WTC11 (cell line): ENCODE measurements around the gene SLC38A1. TPM values are rescaled to one million over a fixed set of nuclear protein-coding genes. Genes with fewer than 3 reads are reported as not detected.

Source experiments
- ATAC-seq: fragments of 200-7000 bp; cut with Tn5 transposase; 2 replicates; pipeline ENCODE4 v1.10.0; 2021; ENCODE audit warnings: mild to moderate bottlenecking, moderate library complexity
- CTCF ChIA-PET: fragments of 300-600 bp; sonication (Branson Sonifier 250); formaldehyde crosslinking; loops from one replicate; lab custom pipeline; 2021; ENCODE audit warnings: antibody characterized with exemption; lab: Charles Lee
- POLR2A ChIA-PET: fragments of 350-600 bp; sonication (Branson Sonifier 250); formaldehyde crosslinking; loops from one replicate; lab custom pipeline; 2021; ENCODE audit warnings: antibody characterized with exemption; lab: Charles Lee
- DNase-seq: peaks from one replicate; pipeline ENCODE4 v3.0.0; 2021; ENCODE audit warnings: low spot score
- H3K27ac Mint-ChIP-seq: 2 replicates; pipeline ENCODE4 v1.8.0; 2021; ENCODE audit warnings: mixed read lengths
- H3K27me3 Mint-ChIP-seq: 2 replicates; pipeline ENCODE4 v1.8.0; 2021; ENCODE audit warnings: low read depth, mild to moderate bottlenecking, moderate library complexity, mixed read lengths
- H3K36me3 Mint-ChIP-seq: 2 replicates; pipeline ENCODE4 v1.8.0; 2021; ENCODE audit warnings: mixed read lengths
- H3K4me1 Mint-ChIP-seq: 2 replicates; pipeline ENCODE4 v1.8.0; 2022; ENCODE audit warnings: mixed read lengths
- H3K4me3 Mint-ChIP-seq: 2 replicates; pipeline ENCODE4 v1.8.0; 2021; ENCODE audit warnings: mild to moderate bottlenecking, moderate library complexity, mixed read lengths
- H3K9me3 Mint-ChIP-seq: 2 replicates; pipeline ENCODE4 v1.8.0; 2021; ENCODE audit warnings: mixed read lengths
- CTCF ChIP-seq: fragments of 200-600 bp; IDR thresholded peaks from 2 replicates; pipeline ENCODE4 v1.8.0; 2022; ENCODE audit warnings: antibody characterized with exemption
- FOXJ3 ChIP-seq: sonication (generic); formaldehyde crosslinking; IDR thresholded peaks from 2 replicates; pipeline ENCODE4 v1.9.0; 2021; ENCODE audit warnings: missing genetic modification reagents, mild to moderate bottlenecking, borderline replicate concordance
- FOXK1 ChIP-seq: sonication (generic); formaldehyde crosslinking; IDR thresholded peaks from 2 replicates; pipeline ENCODE4 v1.8.0; 2022; ENCODE audit warnings: mild to moderate bottlenecking, moderate library complexity, missing genetic modification reagents
- GRHL2 ChIP-seq: fragments of 250-450 bp; sonication (Bioruptor Pico); IDR thresholded peaks from 2 replicates; pipeline ENCODE4 v1.8.0; 2022; ENCODE audit warnings: mild to moderate bottlenecking, moderate library complexity; ENCODE audit not compliant: insufficient replicate concordance, severe bottlenecking
- JUN ChIP-seq: sonication (generic); formaldehyde crosslinking; IDR thresholded peaks from 2 replicates; pipeline ENCODE4 v1.8.0; 2023; ENCODE audit warnings: mild to moderate bottlenecking, missing genetic modification reagents
- KAT7 ChIP-seq: sonication (generic); formaldehyde crosslinking; IDR thresholded peaks from 2 replicates; pipeline ENCODE4 v1.8.1; 2023; ENCODE audit warnings: missing genetic modification reagents, mild to moderate bottlenecking, borderline replicate concordance
- MAX ChIP-seq: sonication (generic); formaldehyde crosslinking; IDR thresholded peaks from 2 replicates; pipeline ENCODE4 v1.8.0; 2022; ENCODE audit warnings: mild to moderate bottlenecking, missing genetic modification reagents
- NFATC4 ChIP-seq: fragments of 250-450 bp; sonication (Bioruptor Pico); IDR thresholded peaks from 2 replicates; pipeline ENCODE4 v1.9.0; 2021; ENCODE audit warnings: mild to moderate bottlenecking
- NFE2L1 ChIP-seq: sonication (generic); formaldehyde crosslinking; IDR thresholded peaks from 2 replicates; pipeline ENCODE4 v1.8.1; 2023; ENCODE audit warnings: missing genetic modification reagents
- PRRX2 ChIP-seq: fragments of 250-450 bp; sonication (Bioruptor Pico); IDR thresholded peaks from 2 replicates; pipeline ENCODE4 v1.8.0; 2021; ENCODE audit warnings: mild to moderate bottlenecking
- RORB ChIP-seq: fragments of 250-450 bp; sonication (Bioruptor Pico); IDR thresholded peaks from 2 replicates; pipeline ENCODE4 v1.9.0; 2021; ENCODE audit warnings: mild to moderate bottlenecking
- SP1 ChIP-seq: sonication (generic); formaldehyde crosslinking; conservative IDR thresholded peaks from 2 replicates; pipeline ENCODE4 v1.8.1; 2022; ENCODE audit warnings: missing genetic modification reagents
- TEAD4 ChIP-seq: sonication (generic); formaldehyde crosslinking; IDR thresholded peaks from 2 replicates; pipeline ENCODE4 v1.8.0; 2022; ENCODE audit warnings: mild to moderate bottlenecking, missing genetic modification reagents
- ZNF121 ChIP-seq: sonication (generic); formaldehyde crosslinking; IDR thresholded peaks from 2 replicates; pipeline ENCODE4 v1.8.0; 2023; ENCODE audit warnings: missing genetic modification reagents
- ZNF219 ChIP-seq: sonication (generic); formaldehyde crosslinking; IDR thresholded peaks from 2 replicates; pipeline ENCODE4 v1.8.0; 2023; ENCODE audit warnings: missing genetic modification reagents, mild to moderate bottlenecking, borderline replicate concordance
- ZNF416 ChIP-seq: fragments of 250-450 bp; sonication (Bioruptor Pico); IDR thresholded peaks from 2 replicates; pipeline ENCODE4 v1.9.0; 2021; ENCODE audit warnings: mild to moderate bottlenecking, inconsistent platforms
- ZSCAN18 ChIP-seq: fragments of 250-450 bp; sonication (Bioruptor Pico); IDR thresholded peaks from 2 replicates; pipeline ENCODE4 v2.1.2; 2022; ENCODE audit warnings: mild to moderate bottlenecking, moderate library complexity
- total RNA-seq: library from RNA; stranded (reverse); gene quantifications from 3 replicates; pipeline ENCODE4 v1.2.3, GENCODE V29; 2021
- TF ChIP-seq, protein P1 (sequence below): sonication (generic); formaldehyde crosslinking; IDR thresholded peaks from 2 replicates; pipeline ENCODE4 v1.8.1; 2022; ENCODE audit warnings: low read depth, mild to moderate bottlenecking, moderate library complexity, missing genetic modification reagents, borderline replicate concordance
- TF ChIP-seq, protein P2 (sequence below): sonication (generic); formaldehyde crosslinking; IDR thresholded peaks from 2 replicates; pipeline ENCODE4 v1.8.1; 2023; ENCODE audit warnings: mild to moderate bottlenecking, missing genetic modification reagents
- TF ChIP-seq, protein P3 (sequence below): sonication (generic); formaldehyde crosslinking; IDR thresholded peaks from 2 replicates; pipeline ENCODE4 v1.8.1; 2022; ENCODE audit warnings: mild to moderate bottlenecking, moderate library complexity, missing genetic modification reagents
- TF ChIP-seq, protein P4 (sequence below): sonication (generic); formaldehyde crosslinking; IDR thresholded peaks from 2 replicates; pipeline ENCODE4 v1.8.0; 2022; ENCODE audit warnings: mild to moderate bottlenecking, missing genetic modification reagents
- TF ChIP-seq, protein P5 (sequence below): sonication (generic); formaldehyde crosslinking; conservative IDR thresholded peaks from 2 replicates; pipeline ENCODE4 v1.8.1; 2022; ENCODE audit warnings: mild to moderate bottlenecking, missing genetic modification reagents
- TF ChIP-seq, protein P6 (sequence below): sonication (generic); formaldehyde crosslinking; IDR thresholded peaks from 2 replicates; pipeline ENCODE4 v1.8.0; 2023; ENCODE audit warnings: missing genetic modification reagents, mild to moderate bottlenecking, borderline replicate concordance

SLC38A1 gene
- total RNA-seq, 1 experiment from 2014 or later = 179 TPM

DNA sequence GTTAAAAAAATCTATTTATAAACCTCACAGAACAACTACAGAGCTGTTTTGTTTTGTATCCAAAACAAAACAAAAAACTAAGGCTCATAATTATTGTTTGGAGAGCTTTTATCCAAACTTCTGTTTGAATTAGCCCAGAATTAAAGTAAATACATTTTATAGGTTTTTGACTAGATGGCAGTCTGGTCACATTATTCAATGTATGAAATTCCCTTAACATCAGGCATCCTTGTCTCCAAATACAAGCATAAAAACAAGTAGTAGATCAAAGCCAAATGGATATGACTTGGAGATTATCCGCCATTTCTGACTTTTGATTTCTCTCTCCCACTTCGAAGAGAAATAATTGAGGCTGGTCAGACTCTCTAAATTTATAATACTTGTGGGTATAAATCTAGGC lies 63.5 kb downstream of the SLC38A1 start:
- TF ChIP-seq NFATC4 (CRISPR knock-in tag) (no peak), FOXK1 (no peak), ZNF121 (CRISPR knock-in tag) (no peak), KAT7 (CRISPR knock-in tag) (no peak), CTCF (no peak), SP1 (CRISPR knock-in tag) (no peak), ZSCAN18 (CRISPR knock-in tag) (no peak), TEAD4 (CRISPR knock-in tag) (no peak), MAX (CRISPR knock-in tag) (no peak)
- TF ChIP-seq, protein P1, sequence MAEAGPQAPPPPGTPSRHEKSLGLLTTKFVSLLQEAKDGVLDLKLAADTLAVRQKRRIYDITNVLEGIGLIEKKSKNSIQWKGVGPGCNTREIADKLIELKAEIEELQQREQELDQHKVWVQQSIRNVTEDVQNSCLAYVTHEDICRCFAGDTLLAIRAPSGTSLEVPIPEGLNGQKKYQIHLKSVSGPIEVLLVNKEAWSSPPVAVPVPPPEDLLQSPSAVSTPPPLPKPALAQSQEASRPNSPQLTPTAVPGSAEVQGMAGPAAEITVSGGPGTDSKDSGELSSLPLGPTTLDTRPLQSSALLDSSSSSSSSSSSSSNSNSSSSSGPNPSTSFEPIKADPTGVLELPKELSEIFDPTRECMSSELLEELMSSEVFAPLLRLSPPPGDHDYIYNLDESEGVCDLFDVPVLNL (CRISPR knock-in tag) = no peak
- TF ChIP-seq, protein P2, sequence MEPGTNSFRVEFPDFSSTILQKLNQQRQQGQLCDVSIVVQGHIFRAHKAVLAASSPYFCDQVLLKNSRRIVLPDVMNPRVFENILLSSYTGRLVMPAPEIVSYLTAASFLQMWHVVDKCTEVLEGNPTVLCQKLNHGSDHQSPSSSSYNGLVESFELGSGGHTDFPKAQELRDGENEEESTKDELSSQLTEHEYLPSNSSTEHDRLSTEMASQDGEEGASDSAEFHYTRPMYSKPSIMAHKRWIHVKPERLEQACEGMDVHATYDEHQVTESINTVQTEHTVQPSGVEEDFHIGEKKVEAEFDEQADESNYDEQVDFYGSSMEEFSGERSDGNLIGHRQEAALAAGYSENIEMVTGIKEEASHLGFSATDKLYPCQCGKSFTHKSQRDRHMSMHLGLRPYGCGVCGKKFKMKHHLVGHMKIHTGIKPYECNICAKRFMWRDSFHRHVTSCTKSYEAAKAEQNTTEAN (CRISPR knock-in tag) = no peak
- TF ChIP-seq, protein P3, sequence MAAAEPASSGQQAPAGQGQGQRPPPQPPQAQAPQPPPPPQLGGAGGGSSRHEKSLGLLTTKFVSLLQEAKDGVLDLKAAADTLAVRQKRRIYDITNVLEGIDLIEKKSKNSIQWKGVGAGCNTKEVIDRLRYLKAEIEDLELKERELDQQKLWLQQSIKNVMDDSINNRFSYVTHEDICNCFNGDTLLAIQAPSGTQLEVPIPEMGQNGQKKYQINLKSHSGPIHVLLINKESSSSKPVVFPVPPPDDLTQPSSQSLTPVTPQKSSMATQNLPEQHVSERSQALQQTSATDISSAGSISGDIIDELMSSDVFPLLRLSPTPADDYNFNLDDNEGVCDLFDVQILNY (CRISPR knock-in tag) = no peak
- TF ChIP-seq, protein P4, sequence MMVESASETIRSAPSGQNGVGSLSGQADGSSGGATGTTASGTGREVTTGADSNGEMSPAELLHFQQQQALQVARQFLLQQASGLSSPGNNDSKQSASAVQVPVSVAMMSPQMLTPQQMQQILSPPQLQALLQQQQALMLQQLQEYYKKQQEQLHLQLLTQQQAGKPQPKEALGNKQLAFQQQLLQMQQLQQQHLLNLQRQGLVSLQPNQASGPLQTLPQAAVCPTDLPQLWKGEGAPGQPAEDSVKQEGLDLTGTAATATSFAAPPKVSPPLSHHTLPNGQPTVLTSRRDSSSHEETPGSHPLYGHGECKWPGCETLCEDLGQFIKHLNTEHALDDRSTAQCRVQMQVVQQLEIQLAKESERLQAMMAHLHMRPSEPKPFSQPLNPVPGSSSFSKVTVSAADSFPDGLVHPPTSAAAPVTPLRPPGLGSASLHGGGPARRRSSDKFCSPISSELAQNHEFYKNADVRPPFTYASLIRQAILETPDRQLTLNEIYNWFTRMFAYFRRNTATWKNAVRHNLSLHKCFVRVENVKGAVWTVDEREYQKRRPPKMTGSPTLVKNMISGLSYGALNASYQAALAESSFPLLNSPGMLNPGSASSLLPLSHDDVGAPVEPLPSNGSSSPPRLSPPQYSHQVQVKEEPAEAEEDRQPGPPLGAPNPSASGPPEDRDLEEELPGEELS (CRISPR knock-in tag) = no peak
- peaks cover 8% of the 10 kb centered on the region for H3K4me1 Mint-ChIP-seq
- no peaks in the 10 kb centered on the region for H3K9me3 Mint-ChIP-seq
- no peak overlapping the region for H3K27ac Mint-ChIP-seq
- H3K36me3 Mint-ChIP-seq = peaks cover 83% of the 10 kb centered on the region
- DNase-seq (no peak), ATAC-seq (no peak)
- POLR2A ChIA-PET = no interaction called here
- no peaks in the 10 kb centered on the region for H3K27me3 Mint-ChIP-seq
- CTCF ChIA-PET = interaction anchor here (0.5 to 1.7 kb wide), 3 partner anchors 80 to 180 kb away, joined by 3 to 4 read pairs (median 4); no protein-coding TSS in a partner anchor
- H3K4me3 Mint-ChIP-seq = no peak overlapping the region

DNA sequence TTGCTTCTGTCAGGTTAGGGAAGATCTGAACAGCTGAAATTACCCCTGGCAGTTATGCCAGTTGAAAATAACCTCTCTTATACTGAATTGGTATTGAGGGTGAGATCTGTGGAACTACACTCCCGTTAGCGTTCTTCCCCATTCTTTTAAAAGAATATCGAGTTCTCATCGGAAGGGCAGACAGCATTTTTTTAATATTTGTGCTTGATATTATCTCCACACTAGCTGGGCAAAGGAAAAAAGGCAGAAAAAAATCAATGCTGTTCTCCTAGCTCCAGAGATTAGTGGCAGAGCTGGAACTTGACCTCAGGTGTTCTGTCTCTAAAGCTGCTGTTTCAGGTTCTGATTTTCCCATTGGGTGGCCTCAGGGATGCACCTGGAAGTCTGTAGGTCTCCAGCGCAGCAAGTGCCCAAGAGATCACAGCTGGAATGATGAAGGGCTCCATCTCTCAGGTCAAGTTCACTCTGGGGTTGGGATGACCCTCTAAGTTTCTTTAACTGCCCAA lies 67.5 kb downstream of the SLC38A1 start:
- ATAC-seq (no peak), DNase-seq (no peak)
- ChIA-PET CTCF (no interaction called here), POLR2A (no interaction called here)
- Mint-ChIP-seq H3K4me3 (no peak overlapping the region), H3K9me3 (peaks cover 24% of the 10 kb centered on the region), H3K27me3 (no peaks in the 10 kb centered on the region), H3K36me3 (peaks cover 95% of the 10 kb centered on the region), H3K27ac (no peak overlapping the region), H3K4me1 (no peaks in the 10 kb centered on the region)
- TF ChIP-seq GRHL2 (no peak), NFE2L1 (CRISPR knock-in tag) (no peak), RORB (CRISPR knock-in tag) (no peak), ZNF219 (CRISPR knock-in tag) (no peak), FOXJ3 (CRISPR knock-in tag) (no peak), PRRX2 (no peak), JUN (CRISPR knock-in tag) (no peak), ZNF416 (CRISPR knock-in tag) (no peak)
- TF ChIP-seq, protein P5, sequence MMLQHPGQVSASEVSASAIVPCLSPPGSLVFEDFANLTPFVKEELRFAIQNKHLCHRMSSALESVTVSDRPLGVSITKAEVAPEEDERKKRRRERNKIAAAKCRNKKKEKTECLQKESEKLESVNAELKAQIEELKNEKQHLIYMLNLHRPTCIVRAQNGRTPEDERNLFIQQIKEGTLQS (CRISPR knock-in tag) = no peak
- TF ChIP-seq, protein P6, sequence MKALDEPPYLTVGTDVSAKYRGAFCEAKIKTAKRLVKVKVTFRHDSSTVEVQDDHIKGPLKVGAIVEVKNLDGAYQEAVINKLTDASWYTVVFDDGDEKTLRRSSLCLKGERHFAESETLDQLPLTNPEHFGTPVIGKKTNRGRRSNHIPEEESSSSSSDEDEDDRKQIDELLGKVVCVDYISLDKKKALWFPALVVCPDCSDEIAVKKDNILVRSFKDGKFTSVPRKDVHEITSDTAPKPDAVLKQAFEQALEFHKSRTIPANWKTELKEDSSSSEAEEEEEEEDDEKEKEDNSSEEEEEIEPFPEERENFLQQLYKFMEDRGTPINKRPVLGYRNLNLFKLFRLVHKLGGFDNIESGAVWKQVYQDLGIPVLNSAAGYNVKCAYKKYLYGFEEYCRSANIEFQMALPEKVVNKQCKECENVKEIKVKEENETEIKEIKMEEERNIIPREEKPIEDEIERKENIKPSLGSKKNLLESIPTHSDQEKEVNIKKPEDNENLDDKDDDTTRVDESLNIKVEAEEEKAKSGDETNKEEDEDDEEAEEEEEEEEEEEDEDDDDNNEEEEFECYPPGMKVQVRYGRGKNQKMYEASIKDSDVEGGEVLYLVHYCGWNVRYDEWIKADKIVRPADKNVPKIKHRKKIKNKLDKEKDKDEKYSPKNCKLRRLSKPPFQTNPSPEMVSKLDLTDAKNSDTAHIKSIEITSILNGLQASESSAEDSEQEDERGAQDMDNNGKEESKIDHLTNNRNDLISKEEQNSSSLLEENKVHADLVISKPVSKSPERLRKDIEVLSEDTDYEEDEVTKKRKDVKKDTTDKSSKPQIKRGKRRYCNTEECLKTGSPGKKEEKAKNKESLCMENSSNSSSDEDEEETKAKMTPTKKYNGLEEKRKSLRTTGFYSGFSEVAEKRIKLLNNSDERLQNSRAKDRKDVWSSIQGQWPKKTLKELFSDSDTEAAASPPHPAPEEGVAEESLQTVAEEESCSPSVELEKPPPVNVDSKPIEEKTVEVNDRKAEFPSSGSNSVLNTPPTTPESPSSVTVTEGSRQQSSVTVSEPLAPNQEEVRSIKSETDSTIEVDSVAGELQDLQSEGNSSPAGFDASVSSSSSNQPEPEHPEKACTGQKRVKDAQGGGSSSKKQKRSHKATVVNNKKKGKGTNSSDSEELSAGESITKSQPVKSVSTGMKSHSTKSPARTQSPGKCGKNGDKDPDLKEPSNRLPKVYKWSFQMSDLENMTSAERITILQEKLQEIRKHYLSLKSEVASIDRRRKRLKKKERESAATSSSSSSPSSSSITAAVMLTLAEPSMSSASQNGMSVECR (CRISPR knock-in tag) = no peak
